GM19099 (cell line): Measurements from ENCODE around the gene PPARG.

Experiments used
- POLR2A ChIP-seq: IDR thresholded peaks from 3 replicates; pipeline ENCODE4 v1.6.1; 2011; ENCODE audit warnings: low read depth; ENCODE audit not compliant: insufficient read length; ENCODE audit errors: extremely low read depth

PPARG gene

GRCh38 chr3:12345584-12346494 lies 57.0 kb downstream of the PPARG start:
- no peak for TF ChIP-seq POLR2A

- TF ChIP-seq POLR2A: no peak
Measured at GRCh38 chr3:12347301-12347700, 58.4 kb downstream of the PPARG start.

DNA sequence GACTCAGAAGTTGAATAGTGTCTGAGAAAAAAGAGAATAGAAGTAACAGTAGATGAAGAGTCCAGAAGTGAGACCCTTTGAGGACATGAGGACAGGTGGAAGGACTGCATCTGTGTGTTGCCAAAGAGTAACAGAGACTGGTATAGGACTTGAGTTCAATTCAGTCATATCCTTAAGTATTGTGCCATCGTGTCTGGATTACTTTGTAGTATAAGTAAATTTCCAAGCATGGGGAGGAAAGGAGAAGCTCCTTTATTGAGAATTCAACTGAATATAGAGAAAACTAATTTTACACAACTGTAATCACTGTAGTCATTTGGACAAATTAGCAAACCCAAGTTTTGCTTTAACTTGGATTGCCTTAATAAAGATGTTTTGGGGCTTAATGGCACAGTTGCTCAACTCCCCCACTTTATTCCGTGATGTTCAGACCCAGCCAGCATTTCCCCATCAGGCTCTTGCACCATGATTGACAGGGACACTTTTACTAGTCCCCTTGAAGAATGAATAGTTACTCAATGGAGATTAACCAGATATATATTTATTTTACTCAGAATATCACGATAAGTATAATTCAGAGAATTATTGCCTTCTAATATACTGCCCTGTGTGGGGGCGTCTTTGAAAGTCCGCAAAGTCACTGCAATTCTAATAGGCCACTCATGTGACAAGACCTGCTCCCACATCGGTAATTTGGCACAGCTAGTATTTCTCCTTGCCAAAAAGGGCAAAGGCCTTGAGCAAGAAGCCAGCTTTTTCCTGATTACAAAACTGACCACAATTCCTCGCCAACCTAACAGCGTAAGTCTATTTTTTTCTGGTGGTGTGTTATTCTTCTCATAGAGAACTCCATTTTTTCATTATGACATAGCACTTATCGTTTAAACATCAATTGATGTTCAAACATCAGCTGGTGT lies 61.3 kb downstream of the PPARG start:
- no peak for TF ChIP-seq POLR2A

DNA sequence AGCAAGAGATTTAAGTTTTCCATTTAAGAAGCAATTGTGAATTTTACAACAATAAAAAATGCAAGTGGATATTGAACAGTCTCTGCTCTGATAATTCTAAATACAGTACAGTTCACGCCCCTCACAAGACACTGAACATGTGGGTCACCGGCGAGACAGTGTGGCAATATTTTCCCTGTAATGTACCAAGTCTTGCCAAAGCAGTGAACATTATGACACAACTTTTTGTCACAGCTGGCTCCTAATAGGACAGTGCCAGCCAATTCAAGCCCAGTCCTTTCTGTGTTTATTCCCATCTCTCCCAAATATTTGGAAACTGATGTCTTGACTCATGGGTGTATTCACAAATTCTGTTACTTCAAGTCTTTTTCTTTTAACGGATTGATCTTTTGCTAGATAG lies 62.3 kb downstream of the PPARG start:
- no peak for TF ChIP-seq POLR2A

DNA sequence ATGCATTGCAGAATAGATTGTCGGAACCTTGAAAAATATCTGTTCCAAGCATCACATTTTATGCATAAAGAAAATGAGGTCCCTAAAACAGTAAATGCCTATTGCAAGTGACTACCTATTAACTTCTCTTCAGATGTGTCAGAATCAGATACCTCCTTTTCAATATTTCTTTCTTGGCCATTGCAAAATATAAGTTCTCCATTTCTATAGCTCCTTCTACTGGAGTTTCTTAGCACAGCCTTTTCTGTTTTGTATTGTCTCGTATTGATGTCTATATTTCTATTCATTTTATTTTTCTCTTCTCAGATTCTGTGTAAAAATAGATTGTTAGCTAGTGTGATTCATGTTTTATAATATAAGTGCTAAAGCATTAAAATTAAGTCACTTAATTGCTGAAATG lies 63.4 kb downstream of the PPARG start:
- no peak for TF ChIP-seq POLR2A

GRCh38 chr3:12352755-12353154 lies 63.9 kb downstream of the PPARG start:
- no peak for TF ChIP-seq POLR2A

- no peak for TF ChIP-seq POLR2A
Measured at GRCh38 chr3:12353796-12354525, 65.1 kb downstream of the PPARG start.

- no peak for TF ChIP-seq POLR2A
Measured at GRCh38 chr3:12356175-12356574, 67.3 kb downstream of the PPARG start.

DNA sequence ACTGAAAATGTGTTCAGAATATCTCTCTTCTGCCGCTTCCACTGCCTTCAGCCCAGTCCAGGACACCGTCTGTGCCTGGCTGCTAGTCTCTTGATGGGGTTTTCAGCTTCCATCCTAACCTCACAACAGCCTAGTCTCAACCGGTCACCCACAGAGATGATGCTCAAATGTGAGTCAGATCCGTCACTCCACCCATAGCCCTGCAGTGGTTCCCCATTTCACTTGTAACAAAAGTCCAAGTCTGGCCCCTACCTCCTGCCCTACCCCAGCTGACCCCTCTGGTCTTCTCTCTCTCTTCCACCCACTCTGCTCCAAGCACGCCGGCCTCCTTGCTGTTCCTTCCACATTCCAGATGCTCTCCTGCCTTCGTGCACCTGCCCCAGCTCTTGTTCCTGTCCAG lies 68.1 kb downstream of the PPARG start:
- TF ChIP-seq POLR2A: no peak

DNA sequence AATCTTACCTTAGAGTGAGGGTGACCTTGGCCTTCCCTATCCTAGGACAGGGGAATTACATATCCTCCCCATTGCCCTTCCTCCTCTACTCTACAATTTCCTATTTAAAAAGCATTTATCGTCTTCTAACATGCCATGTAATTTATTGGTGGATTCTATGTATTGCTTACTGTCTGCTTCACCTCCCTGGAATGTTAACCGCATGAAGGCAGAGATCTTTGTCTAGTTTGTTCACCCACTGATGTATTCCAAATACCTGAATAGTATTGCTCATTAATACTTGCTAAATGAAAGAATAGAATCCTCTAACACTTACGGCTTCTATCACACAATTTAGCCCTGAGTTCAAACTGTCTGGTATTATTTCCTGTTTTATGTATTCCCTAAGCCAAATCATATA lies 68.6 kb downstream of the PPARG start:
- TF ChIP-seq POLR2A: no peak

DNA sequence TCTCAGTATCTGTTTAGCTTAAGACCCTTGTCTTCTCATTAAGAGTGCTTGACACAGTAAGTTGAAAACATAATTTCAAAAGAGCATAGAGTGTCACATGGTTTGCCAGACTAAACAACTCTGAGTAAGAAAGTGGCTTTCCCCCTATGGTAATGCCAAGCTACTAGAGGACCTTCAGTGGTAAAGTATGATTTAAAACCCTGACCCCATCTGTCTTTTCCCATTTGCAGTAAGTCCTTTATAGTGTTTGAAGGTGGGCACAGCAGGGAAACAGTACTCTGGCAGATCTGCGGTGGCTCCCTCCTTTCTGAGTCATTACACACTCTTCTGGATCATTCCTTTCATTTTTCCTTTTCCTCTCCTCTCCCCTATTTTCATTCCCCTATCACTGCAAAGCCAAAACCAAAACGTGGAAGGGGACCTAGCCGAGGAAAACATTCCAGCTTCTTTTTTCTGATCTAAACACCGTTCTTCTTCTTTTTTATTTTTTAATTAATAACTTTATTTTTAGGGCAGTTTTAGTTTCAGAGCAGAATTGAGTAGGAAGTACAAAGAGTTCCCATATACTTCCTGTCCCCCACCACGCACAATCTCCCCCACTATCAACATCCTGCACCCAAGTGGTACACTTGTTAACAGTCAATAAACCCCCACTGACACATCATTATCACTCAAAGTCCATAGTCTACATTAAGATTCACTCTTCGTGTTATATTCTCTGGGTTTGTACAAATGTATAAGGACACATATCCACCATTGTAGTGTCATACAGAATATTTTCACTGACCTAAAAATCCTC lies 74.7 kb downstream of the PPARG start:
- no peak for TF ChIP-seq POLR2A

DNA sequence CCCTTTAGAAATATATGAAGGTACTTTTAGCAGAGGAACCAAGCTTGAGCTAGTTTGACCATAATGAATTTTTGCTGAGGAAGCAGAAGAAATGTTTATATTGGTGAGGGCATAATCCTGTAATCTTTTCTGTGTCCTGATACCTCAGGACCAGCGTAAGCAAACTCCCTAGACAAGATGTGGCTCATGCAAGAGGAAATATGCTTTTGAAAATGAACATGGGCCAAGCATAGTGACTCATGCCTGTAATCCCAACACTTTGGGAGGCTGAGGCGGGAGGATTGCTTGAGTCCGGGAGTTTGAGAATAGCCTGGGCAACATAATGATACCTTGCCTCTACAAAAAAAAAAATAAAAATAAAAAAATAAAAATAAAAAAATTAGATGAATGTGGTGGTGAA lies 78.5 kb downstream of the PPARG start:
- TF ChIP-seq POLR2A: no peak

GRCh38 chr3:12369029-12369428 lies 80.2 kb downstream of the PPARG start:
- TF ChIP-seq POLR2A: no peak

DNA sequence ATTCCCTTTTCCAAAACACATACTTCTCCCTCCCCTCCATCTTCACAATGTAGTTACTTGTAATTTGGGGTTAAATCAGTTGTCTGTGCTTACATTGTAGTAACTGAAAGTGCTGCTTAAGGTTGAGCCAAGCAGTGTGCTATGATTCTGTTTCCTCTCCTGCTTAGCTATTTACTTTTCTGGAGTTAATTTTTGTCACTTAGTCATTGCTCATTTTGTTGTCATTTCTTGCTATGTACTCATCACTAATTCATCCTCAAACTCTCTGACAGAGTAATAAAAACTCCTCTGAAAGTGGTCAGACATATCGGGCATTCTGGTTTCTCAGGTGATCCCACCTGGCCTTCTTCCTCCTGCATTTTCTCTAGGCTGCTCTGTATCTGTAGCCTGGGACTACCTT lies 80.7 kb downstream of the PPARG start:
- TF ChIP-seq POLR2A: no peak

DNA sequence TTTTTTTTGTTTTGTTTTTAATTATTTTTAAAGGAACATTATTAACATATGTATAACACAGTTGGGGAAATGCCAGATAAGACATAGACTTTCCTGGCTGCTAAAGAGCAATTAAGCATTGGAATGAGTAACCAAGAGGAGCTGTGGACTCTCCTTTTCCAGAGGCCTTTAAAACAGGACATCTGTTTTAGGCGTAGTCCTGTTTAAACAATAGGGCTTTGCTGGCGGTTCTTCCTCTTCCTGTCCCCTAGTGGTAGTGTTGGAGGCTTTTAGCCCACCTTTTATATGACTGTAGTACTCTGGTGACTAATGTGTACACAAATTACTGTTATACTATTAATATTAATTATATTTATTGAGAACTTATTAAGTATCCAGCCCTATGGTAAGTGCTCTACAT lies 81.9 kb downstream of the PPARG start:
- no peak for TF ChIP-seq POLR2A

- TF ChIP-seq POLR2A: no peak
Measured at GRCh38 chr3:12371525-12372140, 82.8 kb downstream of the PPARG start.
